Astrocyte (in vitro differentiated cells and primary cell): ENCODE measurements around the gene LYRM4. TPM values are rescaled to one million over a fixed set of nuclear protein-coding genes. Genes with fewer than 3 reads are reported as not detected.

Source experiments
- DNase-seq: peaks from one replicate; pipeline ENCODE4 v3.0.0-alpha.2; 2010; ENCODE audit warnings: low read depth
- FAIRE-seq: peaks from 2 replicates; lab custom pipeline; 2011; peaks lifted over from hg19 to GRCh38; lab: Jason Lieb, UNC
- H2AFZ ChIP-seq: 2 replicates; pipeline ENCODE4 v1.6.0; 2012; ENCODE audit warnings: low read depth, low read length, inconsistent platforms
- H3K27ac ChIP-seq: 2 replicates; pipeline ENCODE4 v1.5.1; 2011; ENCODE audit warnings: low read depth, low read length, inconsistent platforms
- H3K27me3 ChIP-seq: 2 replicates; pipeline ENCODE4 v1.6.0; 2011; ENCODE audit warnings: low read length, inconsistent platforms; ENCODE audit not compliant: insufficient read depth
- H3K36me3 ChIP-seq: 2 replicates; pipeline ENCODE4 v1.5.1; 2011; ENCODE audit warnings: low read length, inconsistent platforms; ENCODE audit not compliant: insufficient read depth
- H3K4me1 ChIP-seq: 2 replicates; pipeline ENCODE4 v1.5.1; 2011; ENCODE audit warnings: low read length, inconsistent platforms; ENCODE audit not compliant: insufficient read depth
- H3K4me2 ChIP-seq: 2 replicates; pipeline ENCODE4 v1.6.0; 2012; ENCODE audit warnings: low read length, inconsistent platforms
- H3K4me3 ChIP-seq: 2 replicates; pipeline ENCODE4 v1.5.1; 2011; ENCODE audit warnings: low read depth, mild to moderate bottlenecking, low read length, inconsistent platforms; ENCODE audit not compliant: insufficient read depth
- H3K79me2 ChIP-seq: 2 replicates; pipeline ENCODE4 v1.6.0; 2012; ENCODE audit warnings: mild to moderate bottlenecking, low read length, inconsistent platforms; ENCODE audit not compliant: insufficient read depth
- H3K9ac ChIP-seq: 2 replicates; pipeline ENCODE4 v1.6.0; 2012; ENCODE audit warnings: mild to moderate bottlenecking, low read length, inconsistent platforms
- H3K9me3 ChIP-seq: 2 replicates; pipeline ENCODE4 v1.5.1; 2012; ENCODE audit warnings: low read depth, mild to moderate bottlenecking, low read length, inconsistent platforms; ENCODE audit not compliant: insufficient read depth
- H4K20me1 ChIP-seq: 2 replicates; pipeline ENCODE4 v1.6.0; 2012; ENCODE audit warnings: low read length, inconsistent platforms; ENCODE audit not compliant: insufficient read depth
- H3K27ac Mint-ChIP-seq: one replicate; pipeline ENCODE4 v1.8.0; 2021; ENCODE audit warnings: mild to moderate bottlenecking, mixed read lengths; ENCODE audit not compliant: unreplicated experiment
- H3K27me3 Mint-ChIP-seq: one replicate; pipeline ENCODE4 v1.8.0; 2021; ENCODE audit warnings: low read depth, mixed read lengths; ENCODE audit not compliant: unreplicated experiment
- H3K36me3 Mint-ChIP-seq: one replicate; pipeline ENCODE4 v1.8.0; 2021; ENCODE audit warnings: low read depth, mixed read lengths; ENCODE audit not compliant: unreplicated experiment
- H3K4me1 Mint-ChIP-seq: one replicate; pipeline ENCODE4 v1.8.0; 2021; ENCODE audit warnings: low read depth, mixed read lengths; ENCODE audit not compliant: unreplicated experiment
- H3K4me3 Mint-ChIP-seq: one replicate; pipeline ENCODE4 v1.8.0; 2021; ENCODE audit warnings: mild to moderate bottlenecking, moderate library complexity, mixed read lengths; ENCODE audit not compliant: unreplicated experiment
- H3K9me3 Mint-ChIP-seq: one replicate; pipeline ENCODE4 v1.8.0; 2021; ENCODE audit warnings: mild to moderate bottlenecking, mixed read lengths; ENCODE audit not compliant: unreplicated experiment
- EZH2 ChIP-seq: IDR thresholded peaks from 2 replicates; pipeline ENCODE4 v1.6.1; 2012; ENCODE audit warnings: mild to moderate bottlenecking, low read length, inconsistent platforms; ENCODE audit not compliant: insufficient read depth
- total RNA-seq: library from RNA; stranded (reverse); gene quantifications from 2 replicates; pipeline ENCODE4 v1.2.1, GENCODE V29; 2021
- TF ChIP-seq, protein P1 (sequence below): IDR thresholded peaks from 2 replicates; pipeline ENCODE4 v1.5.1; 2011; ENCODE audit warnings: low read depth, mild to moderate bottlenecking, inconsistent platforms, low read length, moderate library complexity; ENCODE audit not compliant: insufficient read depth

The LYRM4 gene
- total RNA-seq, 1 donor from 2014 or later: 39.1 TPM

DNA sequence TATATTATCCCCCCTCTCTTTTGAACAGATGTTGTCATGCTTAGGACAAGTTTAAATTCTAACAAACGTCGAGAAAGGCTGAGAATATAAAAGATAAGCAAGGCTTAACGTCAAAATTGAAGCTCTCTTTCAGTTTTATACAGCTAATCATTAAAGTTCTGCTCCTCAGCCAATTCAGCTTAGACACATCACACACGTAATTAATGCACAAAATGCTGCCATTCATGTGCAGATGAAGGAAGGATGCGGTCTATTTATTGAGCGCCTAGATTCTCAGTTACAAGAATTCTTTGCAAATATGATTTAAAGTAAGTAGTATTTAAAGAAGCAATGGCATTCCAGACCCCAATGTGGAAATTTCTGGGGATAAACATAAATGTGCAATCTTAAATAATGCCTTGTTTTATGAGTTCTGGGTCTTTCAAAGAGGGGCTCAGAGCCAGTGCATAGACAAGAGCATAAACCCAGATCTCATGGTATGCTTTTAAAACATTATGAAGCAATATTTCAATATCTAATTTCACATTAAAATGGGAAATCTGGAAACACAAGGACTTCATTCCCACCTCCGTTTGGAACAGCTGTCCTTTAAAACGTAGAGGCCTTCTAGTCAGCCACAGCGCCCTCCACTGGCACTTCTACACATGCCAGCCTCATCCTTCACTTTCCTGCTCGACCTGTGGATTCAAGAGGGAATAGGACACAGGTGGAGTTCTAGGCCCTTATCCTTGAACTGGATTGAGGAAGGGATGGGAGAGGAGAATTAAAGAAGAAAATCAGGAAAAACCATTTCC is 85.8 kb downstream of the LYRM4 start:
- no peak for DNase-seq
- peaks cover 5% of the 10 kb centered on the region for H3K4me1 Mint-ChIP-seq

DNA sequence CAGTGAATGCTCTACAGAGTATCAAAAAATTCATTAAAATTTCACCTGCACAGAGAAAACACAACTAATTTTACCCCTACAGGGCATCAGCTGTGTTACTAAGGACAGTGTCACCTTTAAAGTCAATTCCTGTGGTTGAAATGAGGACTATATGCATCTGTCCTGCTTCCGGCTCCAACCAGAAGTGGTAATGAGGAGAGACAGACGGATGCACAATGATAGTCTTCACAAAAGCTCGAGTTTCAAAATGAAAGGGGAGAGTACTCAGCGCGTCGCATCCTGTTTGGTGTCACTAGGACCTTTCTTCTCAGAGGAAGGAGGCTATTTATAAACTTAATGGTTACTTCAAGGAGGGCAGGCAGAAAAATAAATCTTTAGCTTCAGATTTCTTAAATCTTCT is 86.5 kb downstream of the LYRM4 start:
- no peak overlapping the region for H3K4me3 Mint-ChIP-seq
- no peaks in the 10 kb centered on the region for H3K36me3 Mint-ChIP-seq
- no peak for TF ChIP-seq EZH2
- TF ChIP-seq, protein P1, sequence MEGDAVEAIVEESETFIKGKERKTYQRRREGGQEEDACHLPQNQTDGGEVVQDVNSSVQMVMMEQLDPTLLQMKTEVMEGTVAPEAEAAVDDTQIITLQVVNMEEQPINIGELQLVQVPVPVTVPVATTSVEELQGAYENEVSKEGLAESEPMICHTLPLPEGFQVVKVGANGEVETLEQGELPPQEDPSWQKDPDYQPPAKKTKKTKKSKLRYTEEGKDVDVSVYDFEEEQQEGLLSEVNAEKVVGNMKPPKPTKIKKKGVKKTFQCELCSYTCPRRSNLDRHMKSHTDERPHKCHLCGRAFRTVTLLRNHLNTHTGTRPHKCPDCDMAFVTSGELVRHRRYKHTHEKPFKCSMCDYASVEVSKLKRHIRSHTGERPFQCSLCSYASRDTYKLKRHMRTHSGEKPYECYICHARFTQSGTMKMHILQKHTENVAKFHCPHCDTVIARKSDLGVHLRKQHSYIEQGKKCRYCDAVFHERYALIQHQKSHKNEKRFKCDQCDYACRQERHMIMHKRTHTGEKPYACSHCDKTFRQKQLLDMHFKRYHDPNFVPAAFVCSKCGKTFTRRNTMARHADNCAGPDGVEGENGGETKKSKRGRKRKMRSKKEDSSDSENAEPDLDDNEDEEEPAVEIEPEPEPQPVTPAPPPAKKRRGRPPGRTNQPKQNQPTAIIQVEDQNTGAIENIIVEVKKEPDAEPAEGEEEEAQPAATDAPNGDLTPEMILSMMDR: no peak
- H3K27ac Mint-ChIP-seq: no peak overlapping the region
- H3K4me3 ChIP-seq: no peak overlapping the region
- no peak overlapping the region for H3K27ac ChIP-seq
- H3K4me1 Mint-ChIP-seq: peaks cover 5% of the 10 kb centered on the region
- no peak for FAIRE-seq
- H3K4me1 ChIP-seq: no peaks in the 10 kb centered on the region
- no peaks in the 10 kb centered on the region for H3K9me3 Mint-ChIP-seq
- no peaks in the 10 kb centered on the region for H3K9me3 ChIP-seq
- no peak overlapping the region for H3K9ac ChIP-seq
- H3K27me3 ChIP-seq: no peaks in the 10 kb centered on the region
- H2AFZ ChIP-seq: no peak overlapping the region
- H3K27me3 Mint-ChIP-seq: no peaks in the 10 kb centered on the region
- H3K4me2 ChIP-seq: peak overlapping the region; percentile 65
- H4K20me1 ChIP-seq: no peaks in the 10 kb centered on the region
- no peak for DNase-seq
- H3K36me3 ChIP-seq: no peaks in the 10 kb centered on the region
- peaks cover 2% of the 10 kb centered on the region for H3K79me2 ChIP-seq

More for the DNA sequence above, 85.8 kb downstream of the LYRM4 start:
- H2AFZ ChIP-seq: no peak overlapping the region
- no peak for FAIRE-seq
- no peaks in the 10 kb centered on the region for H4K20me1 ChIP-seq
- no peaks in the 10 kb centered on the region for H3K27me3 ChIP-seq
- no peak overlapping the region for H3K9ac ChIP-seq
- H3K27me3 Mint-ChIP-seq: no peaks in the 10 kb centered on the region
- no peak overlapping the region for H3K27ac ChIP-seq
- no peaks in the 10 kb centered on the region for H3K4me1 ChIP-seq
- H3K36me3 ChIP-seq: no peaks in the 10 kb centered on the region
- peaks cover 2% of the 10 kb centered on the region for H3K79me2 ChIP-seq
- no peaks in the 10 kb centered on the region for H3K9me3 ChIP-seq
- no peak overlapping the region for H3K4me3 Mint-ChIP-seq
- TF ChIP-seq, protein P1: peak; percentile 38
- TF ChIP-seq EZH2: no peak
- peak overlapping the region; percentile 4 for H3K4me2 ChIP-seq
- no peak overlapping the region for H3K4me3 ChIP-seq
- H3K27ac Mint-ChIP-seq: no peak overlapping the region
- no peaks in the 10 kb centered on the region for H3K9me3 Mint-ChIP-seq
- H3K36me3 Mint-ChIP-seq: no peaks in the 10 kb centered on the region

DNA sequence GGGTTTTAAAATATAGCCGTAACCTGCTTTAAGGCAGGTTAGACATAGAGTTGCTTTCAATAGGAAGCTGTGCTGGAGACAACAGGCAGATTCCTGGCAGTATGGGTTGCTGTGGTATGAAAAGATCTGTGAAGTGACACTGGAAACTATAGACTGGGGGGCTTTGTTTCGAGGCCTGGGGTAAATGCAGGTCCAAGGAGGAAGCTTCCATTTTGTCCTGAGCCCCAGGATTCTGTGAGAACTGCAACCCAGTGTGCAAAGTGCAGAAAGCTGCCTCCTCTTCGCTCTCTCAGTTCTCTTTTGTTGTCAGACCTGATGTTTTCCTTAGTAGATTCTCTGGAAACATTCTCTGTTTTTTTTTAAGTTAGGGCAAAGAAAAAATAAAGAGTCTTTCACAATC is 86.9 kb downstream of the LYRM4 start:
- Mint-ChIP-seq H3K27ac (no peak overlapping the region), H3K4me1 (peaks cover 5% of the 10 kb centered on the region), H3K36me3 (no peaks in the 10 kb centered on the region), H3K4me3 (no peak overlapping the region), H3K27me3 (no peaks in the 10 kb centered on the region), H3K9me3 (no peaks in the 10 kb centered on the region)
- no peaks in the 10 kb centered on the region for H4K20me1 ChIP-seq
- no peak for FAIRE-seq
- no peaks in the 10 kb centered on the region for H3K27me3 ChIP-seq
- H3K27ac ChIP-seq: no peak overlapping the region
- peak overlapping the region; percentile 65 for H3K4me2 ChIP-seq
- DNase-seq: no peak
- no peaks in the 10 kb centered on the region for H3K9me3 ChIP-seq
- H3K4me1 ChIP-seq: no peaks in the 10 kb centered on the region
- no peak for TF ChIP-seq EZH2
- TF ChIP-seq, protein P1: no peak
- H2AFZ ChIP-seq: no peak overlapping the region
- H3K4me3 ChIP-seq: no peak overlapping the region
- peaks cover 2% of the 10 kb centered on the region for H3K79me2 ChIP-seq
- no peak overlapping the region for H3K9ac ChIP-seq
- no peaks in the 10 kb centered on the region for H3K36me3 ChIP-seq
